ENCODE measurements around the gene PNPLA6.

- no peak for TF ChIP-seq FOXA1 (IDR thresholded peaks at IDR 0.05)
- TF ChIP-seq HDGF (IDR thresholded peaks at IDR 0.05; ENCODE audit: borderline replicate concordance) = no peak
- no peak for TF ChIP-seq ELF4 (IDR thresholded peaks at IDR 0.05)
- TF ChIP-seq BHLHE40 (IDR thresholded peaks at IDR 0.05; ENCODE audit: borderline replicate concordance) = no peak
- no peak for TF ChIP-seq TARDBP (IDR thresholded peaks at IDR 0.05)
- no peak for TF ChIP-seq FOXM1 (IDR thresholded peaks at IDR 0.05; ENCODE audit: borderline replicate concordance)
- TF ChIP-seq NFRKB (IDR thresholded peaks at IDR 0.05) = no peak
- no peak for TF ChIP-seq FOXK2 (IDR thresholded peaks at IDR 0.05)
- TF ChIP-seq SUZ12 (IDR thresholded peaks at IDR 0.05) = no peak
- TF ChIP-seq ARNT (IDR thresholded peaks at IDR 0.05) = no peak
Observed at GRCh38 chr19:7589822-7590221, 54.3 kb downstream of the PNPLA6 start.
